Measurements from ENCODE around the gene RAMP3.

DNA sequence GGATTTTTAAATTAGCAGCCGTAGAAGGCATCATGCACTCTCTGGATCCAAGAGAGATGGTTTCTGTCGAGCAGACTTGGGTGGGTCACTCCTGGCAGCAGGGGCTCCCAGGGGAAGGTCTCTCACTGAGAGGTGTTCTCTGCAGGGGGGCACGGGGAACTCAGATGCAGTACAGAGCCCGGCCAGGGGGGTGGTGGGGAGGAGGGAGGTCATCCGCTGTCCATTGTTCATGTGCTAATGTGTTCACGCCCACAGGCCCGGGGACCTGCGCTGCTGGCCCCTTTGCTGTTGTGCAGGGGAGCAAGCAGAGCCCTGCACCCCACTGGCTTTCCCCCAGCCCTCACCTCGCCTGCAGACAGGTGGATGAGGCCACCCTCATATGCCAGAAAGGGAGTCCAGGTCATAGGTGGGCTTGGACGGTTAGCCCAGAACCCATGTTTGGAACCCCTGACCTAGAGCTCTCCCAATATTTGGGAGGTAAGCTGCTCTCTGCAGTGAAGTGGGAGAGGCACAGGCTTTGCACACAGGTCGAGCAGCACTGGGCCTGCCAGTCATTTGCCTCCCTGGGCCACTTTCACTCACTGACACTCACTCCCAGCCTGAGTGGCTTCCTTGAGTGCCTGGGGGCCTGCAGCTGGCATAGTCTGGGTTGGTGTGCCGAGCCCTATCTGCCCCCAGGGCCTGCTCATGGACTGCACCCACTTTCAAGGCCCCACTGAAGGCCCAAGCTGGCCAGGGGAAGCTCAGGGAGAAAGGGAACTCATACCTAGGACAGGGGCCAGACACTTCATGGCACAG lies 33.5 kb upstream of the RAMP3 start:
- TF ChIP-seq POLR2A (IDR thresholded peaks at IDR 0.05) (no peak), POLR2AphosphoS5 (IDR thresholded peaks at IDR 0.05) (no peak)
- TF ChIP-seq, protein P1, sequence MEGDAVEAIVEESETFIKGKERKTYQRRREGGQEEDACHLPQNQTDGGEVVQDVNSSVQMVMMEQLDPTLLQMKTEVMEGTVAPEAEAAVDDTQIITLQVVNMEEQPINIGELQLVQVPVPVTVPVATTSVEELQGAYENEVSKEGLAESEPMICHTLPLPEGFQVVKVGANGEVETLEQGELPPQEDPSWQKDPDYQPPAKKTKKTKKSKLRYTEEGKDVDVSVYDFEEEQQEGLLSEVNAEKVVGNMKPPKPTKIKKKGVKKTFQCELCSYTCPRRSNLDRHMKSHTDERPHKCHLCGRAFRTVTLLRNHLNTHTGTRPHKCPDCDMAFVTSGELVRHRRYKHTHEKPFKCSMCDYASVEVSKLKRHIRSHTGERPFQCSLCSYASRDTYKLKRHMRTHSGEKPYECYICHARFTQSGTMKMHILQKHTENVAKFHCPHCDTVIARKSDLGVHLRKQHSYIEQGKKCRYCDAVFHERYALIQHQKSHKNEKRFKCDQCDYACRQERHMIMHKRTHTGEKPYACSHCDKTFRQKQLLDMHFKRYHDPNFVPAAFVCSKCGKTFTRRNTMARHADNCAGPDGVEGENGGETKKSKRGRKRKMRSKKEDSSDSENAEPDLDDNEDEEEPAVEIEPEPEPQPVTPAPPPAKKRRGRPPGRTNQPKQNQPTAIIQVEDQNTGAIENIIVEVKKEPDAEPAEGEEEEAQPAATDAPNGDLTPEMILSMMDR (IDR thresholded peaks at IDR 0.05) = no peak

Measured in gastroesophageal sphincter (tissue), 3 donors.